HG03139 (cell line): ENCODE results near the gene CLEC2D.
A peak's percentile ranks its signal among the peaks of the same experiment; 100 is the strongest.
"Not testable (repeated sequence)": the region's sequence is repeated elsewhere in the genome, so short reads cannot be mapped to it uniquely, and the experiment has no call there.

Experiments
- ATAC-seq: cut with Tn5 transposase; IDR thresholded peaks from one replicate; pipeline ENCODE4 v1.9.1; 2021; ENCODE audit not compliant: unreplicated experiment

The CLEC2D gene

DNA sequence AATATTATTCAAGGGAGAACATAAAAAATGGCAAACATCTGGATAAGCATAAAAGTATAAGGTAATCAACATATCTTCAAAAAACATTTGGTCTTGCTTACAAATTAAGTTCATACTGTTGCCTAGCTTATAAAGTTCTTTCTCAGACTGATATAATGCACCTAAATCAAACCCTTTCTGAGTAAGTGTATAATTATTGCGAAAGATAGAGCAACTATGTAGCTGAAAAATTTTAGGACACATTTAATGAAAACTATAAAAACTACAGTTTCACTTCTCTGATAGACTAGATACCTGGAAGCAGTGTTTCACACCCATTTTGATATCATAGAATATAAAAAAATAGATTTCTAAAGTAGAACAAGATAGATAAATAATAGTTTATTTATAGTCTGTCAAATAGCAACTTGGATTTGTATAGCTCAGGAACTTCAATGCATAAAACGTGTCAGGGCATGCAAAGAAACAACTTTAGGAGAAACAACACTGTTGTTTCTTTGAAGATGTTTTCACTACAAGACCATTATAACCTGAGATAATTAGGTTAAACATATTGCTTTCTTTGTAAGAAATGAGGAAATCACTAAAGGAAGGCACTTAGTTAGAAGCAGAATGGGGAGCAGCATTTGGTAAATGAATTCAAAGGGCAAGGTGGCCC lies 55.8 kb downstream of the CLEC2D start:
- ATAC-seq = no peak

DNA sequence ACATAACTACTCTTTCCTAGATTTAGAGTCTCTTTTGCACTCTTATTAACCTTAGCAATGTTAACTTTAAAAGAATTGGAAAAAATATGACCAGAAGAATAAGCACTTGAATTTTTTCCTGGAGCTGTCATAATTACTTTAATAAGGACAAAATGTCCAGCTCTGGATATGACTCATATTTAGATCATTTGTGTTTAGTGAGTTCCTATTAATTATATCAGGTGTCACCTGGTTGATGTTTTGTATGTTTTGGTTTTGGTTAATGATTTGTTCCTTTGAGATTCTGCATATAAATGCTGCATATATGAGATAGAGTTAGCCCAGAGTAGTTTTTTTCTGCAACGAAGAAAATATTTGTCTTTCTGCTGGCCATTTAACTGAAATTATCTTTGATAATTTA lies 58.3 kb downstream of the CLEC2D start:
- ATAC-seq = no peak

DNA sequence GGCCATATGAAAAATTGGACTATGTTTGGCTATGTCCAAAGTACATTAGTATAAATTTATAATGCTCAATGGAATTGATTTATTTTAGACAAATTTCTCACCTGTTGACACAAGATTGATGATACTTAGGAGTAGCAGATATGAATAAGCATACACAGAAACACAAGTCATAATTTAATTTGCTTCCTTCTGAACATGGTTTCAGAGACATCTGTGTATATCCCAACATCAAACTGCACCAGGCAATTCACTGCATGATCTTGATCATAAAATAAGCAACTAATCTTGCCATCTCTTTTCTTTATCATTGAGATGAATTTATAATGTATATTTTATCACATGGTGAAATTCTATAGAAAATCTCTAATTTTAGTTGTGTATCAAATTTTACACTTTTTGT lies 59.6 kb downstream of the CLEC2D start:
- no peak for ATAC-seq

DNA sequence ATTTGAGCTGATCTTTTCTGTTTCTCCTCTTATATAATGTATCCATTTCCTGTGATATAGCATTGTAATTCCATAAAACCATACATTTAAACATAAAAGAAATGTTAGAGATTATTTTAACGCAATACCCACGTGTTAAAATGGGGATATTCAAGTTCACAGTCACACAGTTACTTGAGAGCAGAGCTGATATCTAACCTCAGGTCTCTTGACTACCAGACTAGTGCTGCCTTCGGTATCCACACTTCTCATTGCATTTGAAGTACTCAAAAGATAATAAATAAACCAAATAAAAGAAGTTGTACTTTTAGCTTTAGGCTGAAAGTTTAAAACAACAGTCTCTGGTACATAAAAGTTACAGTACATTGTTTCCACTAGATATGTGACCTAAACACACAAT lies 60.5 kb downstream of the CLEC2D start:
- ATAC-seq = no peak

DNA sequence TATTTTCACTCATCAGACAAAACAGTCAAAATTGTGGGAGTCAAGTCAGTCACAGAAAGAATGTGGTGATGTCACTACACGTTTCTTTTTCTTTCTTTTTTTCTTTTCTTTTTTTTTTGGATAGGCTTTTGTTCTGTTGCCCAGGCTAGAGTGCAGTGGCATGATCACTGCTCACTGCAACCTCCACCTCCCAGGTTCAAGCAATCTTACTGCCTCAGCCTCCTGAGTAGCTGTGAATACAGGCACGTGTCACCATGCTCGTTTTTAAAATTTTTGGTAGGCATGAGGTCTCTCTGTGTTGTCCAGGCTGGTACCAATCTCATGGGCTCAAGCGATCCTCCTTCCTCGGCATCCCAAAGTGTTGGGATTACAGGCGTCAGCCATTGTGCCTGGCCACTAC lies 61.1 kb downstream of the CLEC2D start:
- no peak for ATAC-seq

DNA sequence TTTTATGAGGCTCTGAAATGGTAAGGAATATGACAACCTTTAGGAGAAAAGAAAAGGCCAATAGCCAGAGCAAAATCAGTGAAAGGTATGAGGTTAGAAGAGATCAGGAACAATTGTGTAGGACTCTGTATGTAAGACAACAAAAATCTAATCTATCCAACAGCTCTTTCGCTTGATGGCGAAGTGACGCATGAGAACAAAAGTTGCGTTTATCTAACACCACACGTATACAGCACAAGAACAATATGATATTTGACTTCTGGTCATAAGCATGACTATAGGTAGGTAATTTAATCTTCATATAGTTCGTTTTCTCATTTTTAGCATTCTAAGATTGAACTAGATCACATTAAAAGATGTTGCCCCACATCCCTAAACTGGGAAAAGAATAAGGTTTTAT lies 61.9 kb downstream of the CLEC2D start:
- ATAC-seq = no peak

DNA sequence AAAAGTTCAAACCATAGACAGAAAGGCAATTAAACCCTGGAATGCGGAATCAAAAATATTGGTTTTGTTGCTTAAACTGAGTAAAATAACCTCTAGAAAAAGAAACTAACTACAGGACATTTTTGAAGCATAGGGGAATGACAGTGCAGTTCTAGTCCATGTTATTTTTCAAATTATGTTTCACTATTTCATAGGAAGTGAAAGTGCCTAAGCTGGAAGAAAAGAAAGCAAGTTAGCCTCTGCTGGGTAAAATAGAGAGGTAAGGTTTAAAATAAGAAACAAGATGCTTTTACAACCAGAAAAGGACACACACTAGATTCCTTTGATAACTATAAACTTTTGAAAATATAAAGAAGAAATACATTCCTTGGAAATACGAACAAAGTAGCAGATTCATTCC lies 62.3 kb downstream of the CLEC2D start:
- ATAC-seq = no peak

DNA sequence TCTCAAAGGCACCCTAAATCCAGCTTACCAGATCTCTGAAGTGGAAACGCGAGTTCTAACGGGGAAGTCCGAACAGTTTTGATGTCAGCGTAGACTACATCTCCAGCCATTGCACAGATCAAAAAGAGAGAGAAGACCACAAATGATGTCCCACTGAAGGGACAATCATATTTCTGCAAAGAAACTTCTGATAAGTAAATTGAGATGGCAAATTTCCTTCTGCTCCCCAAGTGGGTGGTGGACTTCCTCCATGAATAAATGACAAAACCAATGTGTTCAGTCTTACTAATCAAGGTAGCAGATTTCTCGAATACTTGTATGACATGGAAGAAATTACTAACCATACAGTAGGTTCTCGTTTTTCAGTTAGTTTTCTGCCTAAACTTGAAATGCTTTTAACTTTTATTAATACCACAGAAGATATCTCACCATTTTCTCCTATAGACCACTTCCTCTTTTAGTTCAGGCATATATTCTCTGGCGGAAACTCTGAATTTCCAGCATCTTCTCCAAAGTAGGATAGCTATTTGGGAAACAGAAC lies 63.5 kb downstream of the CLEC2D start, which contains the start of gene CLECL1:
Gene CLECL1 (minus strand): TSS at position 177 of the 541 bp plus-strand sequence.
- ATAC-seq = no peak

DNA sequence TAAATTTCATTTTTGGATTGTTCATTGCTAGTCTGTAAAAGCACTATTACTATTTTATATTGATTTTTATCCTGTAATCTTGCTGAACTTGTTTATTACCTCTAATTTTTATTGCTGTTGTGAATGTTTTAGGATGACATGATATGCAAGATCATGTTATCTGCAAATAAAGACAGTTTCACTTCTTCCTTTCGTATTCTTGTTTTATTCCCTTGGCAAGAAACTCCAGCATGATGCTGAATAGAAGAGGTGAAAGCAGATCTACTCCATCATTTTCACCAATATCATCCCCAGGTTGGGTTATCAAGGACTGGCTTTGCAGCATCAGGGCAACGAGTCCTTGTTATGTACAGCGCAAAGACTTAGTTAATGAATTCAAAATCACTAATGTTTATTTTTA lies 66.1 kb downstream of the CLEC2D start:
- ATAC-seq = no peak

DNA sequence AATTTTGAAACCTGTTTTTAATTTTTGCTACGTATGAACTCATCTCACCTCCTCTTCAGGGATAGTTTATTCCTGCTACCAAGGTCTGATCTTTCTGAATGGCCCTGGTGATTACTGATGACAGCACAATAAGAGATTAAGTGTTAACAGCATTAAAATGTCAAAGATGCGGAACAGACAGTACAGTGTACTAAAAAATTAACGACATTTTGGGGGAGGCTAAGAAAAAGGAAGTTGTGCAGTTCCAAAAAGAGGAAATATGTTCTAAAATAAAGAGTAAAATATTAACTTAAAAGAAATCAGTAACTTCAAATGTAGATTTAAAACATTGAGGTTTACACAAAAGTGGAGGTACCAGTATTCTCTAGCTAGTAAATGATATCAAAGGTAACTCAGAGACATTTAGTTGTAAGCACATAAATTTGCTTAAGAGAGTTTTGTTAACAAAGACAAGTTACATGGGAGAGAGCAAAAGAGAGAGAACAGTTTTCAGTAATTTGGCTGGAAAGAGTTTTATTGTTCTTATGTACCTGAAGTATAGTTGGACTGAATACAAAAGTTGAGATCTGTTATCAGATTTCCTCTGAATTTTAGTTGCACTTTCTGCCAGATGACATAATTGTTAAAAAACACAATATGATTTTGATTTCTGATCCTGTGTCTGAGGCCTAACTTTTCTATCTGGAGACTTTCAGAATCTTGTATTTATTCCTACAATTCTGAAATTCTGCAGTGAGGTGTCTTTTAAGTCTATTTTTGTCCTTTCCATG lies 67.6 kb downstream of the CLEC2D start:
- no peak for ATAC-seq

DNA sequence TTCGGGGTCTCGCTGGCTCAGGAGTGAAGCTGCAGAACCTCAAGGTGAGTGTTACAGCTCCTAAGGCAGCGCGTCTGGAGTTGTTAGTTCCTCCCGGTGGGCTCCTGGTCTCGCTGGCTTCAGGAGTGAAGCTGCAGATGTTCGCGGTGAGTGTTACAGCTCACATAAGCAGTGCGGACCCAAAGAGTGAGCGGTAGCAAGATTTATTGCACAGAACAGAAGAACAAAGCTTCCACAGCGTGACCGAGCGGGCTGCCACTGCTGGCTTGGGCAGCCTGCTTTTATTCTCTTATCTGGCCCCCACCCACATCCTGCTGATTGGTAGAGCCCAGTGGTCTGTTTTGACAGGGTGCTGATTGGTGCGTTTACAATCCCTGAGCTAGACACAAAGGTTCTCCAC lies 69.4 kb downstream of the CLEC2D start:
- ATAC-seq = not testable (repeated sequence)

DNA sequence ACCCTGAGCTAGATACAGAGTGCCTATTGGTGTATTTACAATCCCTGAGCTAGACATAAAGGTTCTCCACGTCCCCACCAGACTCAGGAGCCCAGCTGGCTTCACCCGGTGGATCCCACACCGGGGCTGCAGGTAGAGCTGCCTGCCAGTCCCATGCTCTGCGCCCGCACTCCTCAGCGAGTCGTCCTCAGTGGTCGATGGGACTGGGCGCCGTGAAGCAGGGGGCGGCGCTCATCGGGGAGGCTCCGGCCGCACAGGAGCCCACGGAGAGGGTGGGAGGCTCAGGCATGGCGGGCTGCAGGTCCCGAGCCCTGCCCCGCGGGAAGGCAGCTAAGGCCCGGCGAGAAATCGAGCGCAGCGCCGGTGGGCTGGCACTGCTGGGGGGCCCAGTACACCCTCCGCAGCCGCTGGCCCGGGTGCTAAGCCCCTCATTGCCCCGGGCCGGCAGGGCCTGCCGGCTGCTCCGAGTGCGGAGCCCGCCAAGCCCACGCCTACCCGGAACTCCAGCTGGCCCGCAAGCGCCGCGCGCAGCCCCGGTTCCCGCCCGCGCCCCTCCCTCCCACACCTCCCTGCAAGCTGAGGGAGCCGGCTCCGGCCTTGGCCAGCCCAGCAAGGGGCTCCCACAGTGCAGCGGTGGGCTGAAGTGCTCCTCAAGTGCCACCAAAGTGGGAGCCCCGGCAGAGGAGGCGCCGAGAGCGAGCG lies 70.0 kb downstream of the CLEC2D start:
- ATAC-seq = not testable (repeated sequence)

DNA sequence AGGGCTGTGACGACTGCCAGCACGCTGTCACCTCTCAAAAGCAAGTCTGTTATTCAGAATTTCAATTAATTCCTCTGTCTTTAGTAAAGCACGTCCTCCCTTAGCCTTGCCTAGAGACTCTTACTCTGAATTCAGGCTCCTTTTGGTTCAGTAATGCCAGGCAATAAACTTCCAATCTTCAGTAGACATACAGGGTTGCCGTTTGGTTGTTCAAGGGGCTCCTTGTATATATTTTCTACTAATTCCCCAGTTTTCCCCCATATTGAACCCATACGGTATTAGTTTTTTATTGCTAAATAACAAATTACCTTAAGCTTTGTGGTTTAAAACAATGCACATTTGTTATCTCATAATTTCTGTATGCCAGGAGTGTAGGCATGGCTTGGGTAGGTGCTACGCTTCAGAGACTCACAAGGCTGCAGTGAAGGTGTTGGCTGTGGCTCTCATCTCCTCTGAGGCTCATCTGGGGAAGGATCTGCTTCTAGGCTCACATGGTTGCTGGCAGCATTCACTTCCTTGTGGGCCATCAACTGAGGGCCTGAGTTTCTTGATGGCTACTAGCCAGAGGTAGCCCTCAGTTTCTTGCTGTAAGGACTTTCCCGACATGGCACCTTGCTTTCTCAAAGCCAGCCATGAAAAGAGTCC lies 70.7 kb downstream of the CLEC2D start:
- ATAC-seq = no peak

DNA sequence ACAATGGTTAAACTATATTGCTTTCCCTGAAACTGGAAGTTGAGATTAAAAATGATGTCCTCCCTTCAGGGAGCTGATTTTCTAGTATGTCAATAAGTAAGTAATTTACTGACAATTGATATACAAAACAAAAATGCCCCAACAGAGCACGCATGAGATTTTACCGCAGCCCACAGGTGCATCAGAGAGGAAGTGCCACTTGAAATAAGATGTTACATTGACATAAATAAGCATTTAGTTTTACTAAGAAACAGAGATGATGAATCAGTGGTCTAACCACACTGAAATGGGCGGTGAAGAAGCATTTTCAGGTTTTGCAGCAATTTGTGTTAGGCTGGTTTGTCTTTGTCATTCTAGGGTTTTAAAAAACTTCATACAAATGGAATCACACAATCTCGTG lies 72.2 kb downstream of the CLEC2D start:
- ATAC-seq = peak; percentile 57

DNA sequence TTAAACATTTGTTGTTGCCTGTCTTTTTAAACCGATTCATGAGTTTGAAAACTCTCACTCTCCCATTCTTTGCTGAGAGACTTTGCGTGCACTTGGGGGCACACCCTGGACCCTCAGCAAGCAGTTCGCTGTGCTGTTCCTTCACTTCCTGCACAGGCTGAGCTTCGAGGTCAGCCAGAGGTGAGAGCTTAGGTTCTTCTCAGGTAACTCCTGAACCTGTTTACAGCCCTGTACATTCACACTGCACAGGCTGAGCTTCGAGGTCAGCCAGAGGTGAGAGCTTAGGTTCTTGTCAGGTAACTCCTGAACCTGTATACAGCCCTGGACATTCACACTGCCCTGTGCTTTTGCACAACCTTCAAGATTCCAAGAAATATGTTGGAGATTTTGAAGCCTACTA lies 73.1 kb downstream of the CLEC2D start:
- no peak for ATAC-seq

DNA sequence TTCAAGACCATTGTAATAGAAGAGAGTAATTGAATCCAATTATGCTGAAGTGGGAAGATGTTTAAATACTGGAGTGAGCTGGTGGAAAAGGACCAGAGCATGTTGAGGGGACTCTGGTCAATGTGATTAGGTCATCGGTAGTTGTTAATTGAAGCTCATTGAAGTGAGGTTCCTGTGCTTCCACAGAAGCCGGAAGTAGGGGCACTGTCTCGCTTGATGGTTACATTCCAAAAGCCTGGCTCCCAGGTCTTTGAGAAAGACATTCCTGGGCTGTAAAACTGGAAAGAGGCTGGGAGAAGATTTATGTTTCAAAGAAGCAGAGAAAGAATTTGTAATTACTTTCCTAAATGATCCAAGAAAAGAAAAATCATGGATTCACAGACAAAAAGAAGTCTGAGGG lies 75.7 kb downstream of the CLEC2D start:
- ATAC-seq = no peak
